Activated CD4-positive, alpha-beta T cell treated with anti-CD3 and anti-CD28 coated beads, Interleukin-2, amount 50 U/mL, for 24 hours (primary cell): Measurements from ENCODE around the gene EYS.
"Not testable (repeated sequence)": the region's sequence is repeated elsewhere in the genome, so short reads cannot be mapped to it uniquely, and the experiment has no call there.

Experiments
- DNase-seq, 2 donors: peaks; one replicate each; pipeline ENCODE4 v3.0.0-alpha.2; 2020; ENCODE audit warnings: low read depth in 1 of 2, low spot score in 1 of 2

The EYS gene

DNA sequence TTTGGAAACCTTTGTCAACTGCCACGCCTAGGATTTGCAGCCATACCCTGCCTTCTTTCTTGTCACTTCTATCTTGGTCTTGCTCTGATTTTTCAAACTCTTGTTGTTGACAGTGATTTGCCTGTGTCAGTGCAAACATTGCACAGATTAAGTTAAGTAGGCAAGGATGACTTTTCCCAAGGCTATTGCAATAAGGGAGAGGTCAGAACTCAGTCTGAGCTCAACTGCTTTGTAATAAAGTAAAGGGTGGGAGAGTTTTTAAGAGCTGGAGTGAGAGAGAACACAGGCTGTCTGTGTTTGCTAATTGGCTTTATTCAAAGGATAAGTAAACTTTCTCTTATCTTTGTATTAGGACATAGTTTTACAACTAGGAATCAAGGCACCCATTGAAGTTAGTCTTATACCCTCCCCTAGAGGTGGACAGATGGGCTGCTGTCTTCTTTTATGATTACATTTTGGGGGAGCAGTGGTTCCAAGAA lies 1622.8 kb downstream of the EYS start:
- no peak for DNase-seq

DNA sequence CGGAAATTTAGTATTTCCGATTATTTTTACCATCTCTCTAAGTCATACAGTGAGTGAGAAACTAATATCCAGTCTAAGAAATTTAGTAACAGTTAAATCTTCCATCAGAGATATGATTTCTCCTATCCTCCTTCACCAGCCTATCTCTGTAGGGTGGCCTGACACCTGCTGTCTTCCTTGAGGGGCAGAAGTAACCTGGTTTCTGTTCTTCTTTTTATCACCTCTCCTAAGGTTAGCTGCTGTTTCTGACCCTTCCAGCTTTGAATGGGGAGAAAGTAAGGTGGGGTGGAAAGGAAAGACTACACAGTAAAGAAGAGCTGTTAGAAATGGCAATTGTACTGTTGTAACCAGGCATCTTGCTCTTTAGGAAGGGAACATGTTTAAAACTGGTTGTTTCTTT lies 1623.8 kb downstream of the EYS start:
- DNase-seq: no peak

DNA sequence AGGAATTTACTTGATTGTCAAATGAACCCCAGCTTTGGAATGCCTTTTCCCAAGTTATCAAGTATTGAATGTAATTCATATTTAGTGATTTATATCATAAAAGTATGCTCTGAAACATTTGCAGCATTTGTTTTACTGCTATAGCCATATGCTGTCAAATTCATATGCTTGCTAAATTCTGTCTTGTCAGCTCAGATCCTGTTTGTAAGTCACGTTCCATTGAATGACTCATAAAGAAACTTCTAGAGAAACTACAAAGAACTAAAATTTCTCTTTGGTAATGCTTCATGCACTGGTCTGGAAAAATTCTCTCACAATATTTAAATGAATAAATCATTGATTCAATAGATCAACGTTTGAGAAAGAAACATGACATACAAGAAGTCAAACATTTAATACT lies 1625.6 kb downstream of the EYS start:
- DNase-seq: no peak

DNA sequence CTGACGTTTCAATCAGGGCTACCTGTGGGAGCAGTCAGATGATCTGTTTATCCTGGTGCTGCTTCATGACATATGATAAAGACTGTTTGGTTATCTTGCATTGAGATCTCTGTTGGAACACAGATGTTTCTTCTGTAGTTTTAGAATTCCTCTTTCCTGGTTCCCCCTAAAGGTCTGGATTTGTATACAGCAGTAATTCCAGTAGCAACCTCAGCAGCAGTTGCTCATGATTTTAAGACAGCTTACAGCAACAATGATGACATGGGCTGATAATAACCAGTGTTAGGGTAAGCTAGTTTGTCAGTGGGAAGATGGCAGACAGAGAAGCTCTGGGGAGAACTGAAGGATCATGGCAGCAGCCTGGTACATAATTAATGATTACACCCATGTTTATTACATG lies 1632.0 kb downstream of the EYS start:
- DNase-seq: no peak

DNA sequence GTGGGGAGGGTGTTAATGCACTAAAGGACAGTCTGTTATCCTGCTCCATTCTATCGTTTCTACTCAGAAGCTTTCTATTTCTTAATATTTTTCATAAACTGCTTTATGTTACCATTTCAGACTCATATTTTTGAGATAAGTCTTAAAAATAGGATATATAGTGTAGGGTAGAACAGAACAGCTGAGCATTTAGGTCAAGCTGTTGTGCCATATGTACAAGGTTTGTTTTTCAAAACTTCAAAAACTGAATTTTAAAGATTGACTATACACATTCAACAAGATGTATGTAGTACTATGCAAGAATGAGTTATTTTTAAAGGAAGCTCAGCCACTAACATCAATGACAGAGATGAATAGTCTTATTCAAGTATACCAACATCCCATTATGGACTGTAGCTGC lies 1634.3 kb downstream of the EYS start:
- no peak for DNase-seq

DNA sequence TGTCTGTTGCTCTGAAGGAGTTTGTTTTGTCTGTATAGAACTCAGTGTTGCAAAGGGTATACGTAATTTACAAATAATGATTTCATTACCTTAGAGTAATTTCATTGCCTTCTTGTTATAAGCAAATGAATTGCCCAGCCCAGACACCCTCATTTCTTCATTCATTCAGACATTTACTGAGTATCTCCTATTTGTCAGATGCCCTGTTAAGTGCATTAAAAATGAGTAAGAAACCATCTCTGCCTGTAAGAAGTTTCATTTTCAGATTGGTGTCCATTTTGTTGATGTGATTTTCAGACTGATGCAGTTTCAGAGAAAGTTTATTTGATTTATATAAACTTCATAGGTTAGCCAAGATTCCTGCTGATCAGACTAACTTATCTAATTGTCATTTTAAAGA lies 1642.1 kb downstream of the EYS start:
- no peak for DNase-seq

DNA sequence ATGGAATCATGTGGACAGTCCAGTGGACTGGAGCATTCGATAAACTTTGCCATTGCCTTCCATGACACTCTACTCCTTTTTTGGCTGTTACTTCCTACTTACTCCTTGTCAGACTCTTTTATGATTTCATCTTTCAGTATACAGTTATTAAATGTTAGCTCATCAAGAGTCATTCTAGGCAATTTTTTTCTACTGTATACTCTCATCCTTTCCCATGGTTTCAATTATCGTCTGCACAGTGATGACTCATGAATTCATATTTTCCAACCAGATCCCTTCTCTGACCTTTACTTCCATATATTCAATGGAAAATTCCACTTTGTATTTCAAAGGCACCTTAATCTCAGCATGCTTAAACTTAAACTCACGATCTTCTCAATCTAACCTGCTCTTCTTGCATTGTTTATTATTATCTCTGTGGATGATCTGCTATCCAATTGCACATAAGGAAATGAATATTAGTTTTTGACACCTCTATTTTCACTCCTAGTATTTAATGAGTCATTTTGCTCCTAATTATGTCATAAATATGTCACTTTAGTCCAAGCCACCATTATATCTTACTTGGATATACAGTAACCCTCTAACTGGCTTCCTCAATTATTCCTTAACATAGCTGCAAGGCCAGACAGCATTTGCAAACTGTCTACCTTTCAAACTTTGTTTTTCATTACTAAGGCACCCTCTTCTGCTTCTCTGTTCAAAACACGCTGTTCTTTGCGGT lies 1643.9 kb downstream of the EYS start:
- no peak for DNase-seq

DNA sequence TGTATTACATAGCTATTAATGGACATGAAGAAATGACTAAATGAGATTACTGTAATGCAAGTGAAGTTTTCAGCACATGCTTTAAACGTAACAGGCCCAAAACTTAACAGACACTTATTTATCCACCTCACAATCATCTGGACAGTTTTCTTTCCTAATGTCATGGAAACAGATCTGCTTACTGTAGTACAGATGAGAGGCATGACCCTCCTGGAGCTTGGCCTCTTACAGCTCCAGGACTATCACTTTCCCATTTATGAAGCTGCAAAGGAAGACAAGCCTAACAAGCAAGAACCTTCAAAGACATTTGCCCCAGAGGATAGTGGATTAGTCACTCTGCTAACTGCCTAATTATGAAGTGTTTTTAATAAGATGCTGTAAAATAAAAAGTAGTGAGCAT lies 1652.2 kb downstream of the EYS start:
- DNase-seq: no peak

DNA sequence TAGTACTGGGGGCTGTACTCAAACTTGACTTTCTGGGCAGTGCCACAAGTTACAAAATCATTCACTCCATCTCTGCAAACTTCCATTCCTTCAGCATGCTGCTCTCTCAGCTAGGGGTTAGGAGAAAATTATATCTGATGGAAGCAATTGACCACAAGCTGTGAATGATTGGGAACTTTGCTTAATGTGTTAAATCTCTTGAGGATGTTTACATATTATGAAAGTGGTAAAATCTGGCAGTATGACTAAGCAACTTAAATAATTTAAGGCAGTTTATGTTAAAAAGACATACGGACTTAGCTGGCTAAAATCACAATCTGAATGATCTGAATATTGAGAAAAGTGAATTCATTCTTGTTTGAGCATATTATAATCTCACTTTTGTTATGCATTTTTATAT lies 1656.4 kb downstream of the EYS start:
- no peak for DNase-seq

DNA sequence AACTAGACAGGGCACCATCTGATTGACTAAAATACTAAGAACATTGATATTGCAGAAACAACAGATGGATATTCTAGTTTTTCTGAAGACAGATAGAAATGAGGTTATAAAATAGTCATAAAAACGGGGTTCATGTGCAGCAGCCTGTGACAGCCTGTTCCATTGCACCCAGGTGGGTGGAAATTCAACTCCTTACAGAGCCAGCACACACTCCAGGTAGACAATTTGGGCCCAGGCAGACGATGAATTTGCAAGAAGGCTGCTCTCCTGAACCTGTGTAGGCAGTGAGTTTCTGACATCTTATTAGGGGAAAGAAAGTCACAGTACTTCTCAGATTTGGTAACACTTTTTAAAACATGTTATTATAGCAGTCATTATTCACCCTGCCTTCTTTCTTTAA lies 1657.3 kb downstream of the EYS start:
- DNase-seq: no peak

DNA sequence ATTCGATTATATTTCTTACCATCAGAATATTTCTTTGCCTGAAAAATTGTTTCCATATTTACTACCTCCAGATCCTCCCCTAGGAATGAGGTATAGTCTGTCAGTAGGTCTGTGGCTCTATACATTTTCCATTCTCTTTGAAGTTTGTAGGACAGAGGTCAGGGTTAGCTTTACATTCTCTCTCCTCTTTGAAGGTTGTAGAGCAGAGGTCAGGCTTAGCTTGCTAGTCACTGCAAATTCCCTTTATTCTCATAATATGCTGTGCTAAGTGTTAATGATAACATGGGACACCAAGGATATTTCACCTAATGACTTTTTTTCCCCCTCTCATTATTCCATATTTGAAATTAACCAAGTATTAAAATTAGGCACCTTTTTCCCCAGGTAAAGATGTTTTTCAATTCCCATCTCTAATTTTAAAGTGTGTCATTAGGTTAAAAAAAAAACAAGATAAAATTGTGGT lies 1660.2 kb downstream of the EYS start:
- no peak for DNase-seq

DNA sequence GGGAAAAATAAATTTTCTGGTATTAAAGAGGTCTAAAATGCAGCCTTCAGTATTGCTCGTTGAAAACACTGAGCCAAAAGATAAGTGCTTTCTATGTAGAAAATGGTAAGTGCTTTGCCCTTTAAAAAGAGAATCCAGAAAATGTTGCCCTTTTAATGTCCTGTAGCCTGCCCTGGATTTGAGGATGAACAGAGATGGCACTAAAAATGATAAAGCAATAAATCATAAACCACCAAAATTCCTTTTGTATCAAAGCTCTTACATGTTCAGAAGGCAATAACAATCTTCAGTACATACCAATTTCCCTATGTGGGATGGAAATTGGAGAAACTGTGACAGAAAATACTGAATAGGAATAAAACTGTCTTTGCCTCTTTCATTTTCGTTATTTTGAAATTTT lies 1665.7 kb downstream of the EYS start:
- no peak for DNase-seq

DNA sequence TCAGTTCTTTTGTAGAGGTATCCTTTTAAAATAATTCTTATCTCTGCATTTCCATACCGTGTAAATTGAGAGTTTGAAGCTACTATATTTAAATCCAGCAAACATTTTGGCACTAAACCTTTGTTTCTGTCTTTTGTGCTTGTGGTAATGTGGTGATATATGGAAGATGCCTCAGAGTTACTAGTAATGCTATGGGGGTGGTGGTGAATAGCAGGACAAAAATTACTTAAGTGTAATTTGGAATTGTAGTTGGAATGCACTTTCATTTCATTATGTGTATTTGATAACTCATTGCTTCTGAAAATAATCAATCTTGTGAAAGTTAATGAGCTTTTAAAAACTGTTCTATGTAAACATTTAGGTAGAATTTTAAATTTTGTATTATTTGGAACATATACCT lies 1666.9 kb downstream of the EYS start:
- no peak for DNase-seq

DNA sequence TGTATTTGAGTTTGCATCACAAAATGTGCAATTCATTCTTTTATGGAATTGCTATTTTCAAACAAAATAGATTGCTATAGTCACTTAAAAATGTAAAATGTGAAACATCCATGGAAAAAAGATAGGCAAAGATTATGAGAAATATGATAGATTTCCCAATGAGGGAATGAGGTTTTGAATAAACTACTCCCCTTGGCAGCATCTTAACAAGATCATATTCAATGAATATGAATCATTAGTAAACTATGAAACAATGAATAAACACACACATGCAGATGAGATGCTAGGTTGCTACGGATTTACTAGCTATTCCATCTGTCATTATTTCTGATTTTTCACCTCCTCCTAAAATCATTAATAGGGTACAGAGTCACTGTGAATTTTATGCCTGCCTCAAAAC lies 1669.6 kb downstream of the EYS start:
- DNase-seq: no peak

DNA sequence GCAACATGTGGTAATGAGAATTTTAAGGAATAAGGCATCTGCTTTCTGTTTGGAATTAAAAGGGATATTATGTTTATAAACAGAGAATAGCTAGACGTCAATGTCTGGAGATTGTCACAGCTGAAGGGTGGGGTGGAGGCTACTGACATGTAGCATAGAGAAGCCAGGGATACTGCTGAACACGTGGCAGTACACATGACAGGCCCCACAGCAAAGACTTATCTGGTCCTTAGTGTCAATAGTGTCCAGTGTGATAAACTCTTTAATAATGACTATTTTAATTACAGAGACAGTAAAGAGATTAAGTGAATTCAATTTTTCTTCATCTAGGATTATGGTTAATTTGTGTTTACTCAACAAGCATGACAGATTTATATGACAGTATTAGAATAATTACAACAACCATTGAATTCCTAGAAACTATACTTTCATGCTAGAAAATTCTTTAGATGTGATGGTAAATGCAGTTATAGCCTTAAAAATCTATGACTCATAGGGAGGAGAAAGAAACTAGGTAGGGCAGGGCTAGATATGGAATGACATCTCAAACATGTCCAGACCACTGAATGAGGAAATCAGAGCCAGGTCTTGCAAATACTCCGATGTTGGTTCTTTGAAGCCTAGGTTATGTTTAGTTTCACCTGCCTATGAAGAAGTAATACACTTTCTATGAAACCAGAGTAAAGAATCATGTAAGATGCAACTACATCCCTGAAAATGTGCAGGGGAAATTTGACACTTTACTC lies 1671.9 kb downstream of the EYS start:
- no peak for DNase-seq

DNA sequence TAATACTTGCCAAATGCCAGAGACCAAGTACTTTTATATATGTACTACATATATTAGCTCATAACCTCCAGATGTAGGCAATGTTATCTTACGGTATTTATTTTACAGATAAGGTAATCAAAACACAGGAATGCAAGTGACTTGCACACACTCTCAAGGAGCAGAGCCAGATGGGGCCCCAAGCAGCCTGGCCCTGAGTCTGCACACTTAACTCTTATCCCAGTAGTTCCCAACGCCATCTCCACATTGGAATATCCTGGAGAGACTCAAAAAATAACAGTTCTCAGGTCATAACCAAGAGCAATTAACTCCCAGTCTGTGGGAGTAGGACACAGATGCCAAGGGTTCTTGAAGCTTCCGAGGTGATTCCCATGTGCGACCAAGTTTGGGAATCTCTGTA lies 1672.7 kb downstream of the EYS start:
- DNase-seq: no peak

DNA sequence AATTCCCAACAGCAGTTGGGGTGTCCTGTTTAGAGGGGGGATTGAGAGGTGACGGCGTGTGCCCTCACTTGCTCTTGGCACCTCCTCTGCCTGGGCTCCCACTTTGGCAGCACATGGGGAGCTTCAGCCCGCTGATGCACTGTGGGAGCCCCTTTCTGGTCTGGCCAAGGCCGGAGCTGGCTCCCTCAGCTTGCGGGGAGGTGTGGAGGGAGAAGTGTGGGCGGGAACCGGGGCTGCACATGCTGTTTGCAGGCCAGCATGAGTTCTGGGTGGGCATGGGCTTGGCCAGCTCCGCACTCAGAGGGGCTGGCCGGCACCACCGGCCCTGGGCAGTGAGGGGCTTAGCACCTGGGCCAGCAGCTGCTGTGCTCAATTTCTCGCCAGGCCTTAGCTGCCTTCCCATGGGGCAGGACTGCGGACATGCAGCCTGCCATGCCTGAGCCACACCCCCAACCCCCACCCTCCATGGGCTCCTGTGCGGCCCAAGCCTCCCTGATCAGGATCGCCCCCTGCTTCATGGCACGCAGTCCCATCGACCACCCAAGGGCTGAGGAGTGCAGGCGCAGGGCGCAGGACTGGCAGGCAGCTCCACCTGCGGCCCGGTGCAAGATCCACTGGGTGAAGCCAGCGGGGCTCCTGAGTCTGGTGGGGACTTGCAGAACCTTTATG lies 1675.9 kb downstream of the EYS start:
- not testable (repeated sequence) for DNase-seq

DNA sequence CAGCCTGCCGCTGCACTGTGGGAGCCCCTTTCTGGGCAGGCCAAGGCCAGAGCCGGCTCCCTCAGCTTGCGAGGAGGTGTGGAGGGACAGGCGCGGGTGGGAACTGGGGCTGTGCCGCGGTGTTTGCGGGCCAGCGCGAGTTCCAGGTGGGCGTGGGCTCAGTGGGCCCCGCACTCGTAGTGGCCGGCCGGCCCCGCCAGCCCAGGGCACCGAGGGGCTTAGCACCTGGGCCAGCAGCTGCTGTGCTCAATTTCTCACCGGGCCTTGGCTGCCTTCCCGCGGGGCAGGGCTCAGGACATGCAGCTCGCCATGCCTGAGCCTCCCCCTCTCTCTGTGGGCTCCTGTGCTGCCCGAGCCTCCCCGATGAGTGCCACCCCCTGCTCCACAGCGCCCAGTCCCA lies 1683.3 kb downstream of the EYS start:
- DNase-seq: no peak

DNA sequence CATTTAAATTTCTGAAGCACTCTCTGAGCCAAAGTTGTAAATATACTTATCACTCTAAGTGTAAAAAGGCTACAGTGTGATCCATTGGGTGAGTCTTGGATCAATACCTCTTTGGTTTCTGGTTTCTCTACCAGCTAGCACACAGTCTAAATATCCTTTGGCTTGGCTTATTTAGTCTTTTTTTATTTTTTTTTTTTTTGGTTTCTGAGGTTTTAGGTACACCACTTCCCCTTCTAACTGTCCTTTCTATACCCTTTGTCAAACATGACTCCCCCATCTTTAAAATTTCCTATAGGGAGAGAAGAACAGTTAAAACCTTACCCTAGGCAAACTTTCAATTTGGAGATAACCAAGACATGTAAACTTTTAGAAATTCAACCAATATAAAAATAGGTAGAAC lies 1692.4 kb downstream of the EYS start:
- DNase-seq: no peak

DNA sequence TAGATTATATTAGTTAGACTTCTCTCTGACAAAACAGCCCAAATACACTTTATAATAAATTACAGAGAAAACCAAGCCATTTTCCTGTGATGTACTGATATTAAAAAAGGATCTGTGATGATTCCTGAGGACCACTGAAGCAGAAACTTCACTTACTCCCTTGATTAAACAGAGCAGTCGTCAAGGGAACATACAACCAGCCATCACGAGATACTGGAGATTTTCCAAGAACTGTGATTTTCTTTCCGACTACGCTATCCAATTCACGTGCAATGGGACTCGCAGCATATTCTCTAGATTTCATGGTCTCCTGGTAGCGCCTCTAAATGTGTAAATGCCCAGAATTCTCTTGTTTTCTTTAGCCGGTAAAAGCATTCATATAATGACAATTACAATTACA lies 1694.0 kb downstream of the EYS start:
- DNase-seq: no peak

DNA sequence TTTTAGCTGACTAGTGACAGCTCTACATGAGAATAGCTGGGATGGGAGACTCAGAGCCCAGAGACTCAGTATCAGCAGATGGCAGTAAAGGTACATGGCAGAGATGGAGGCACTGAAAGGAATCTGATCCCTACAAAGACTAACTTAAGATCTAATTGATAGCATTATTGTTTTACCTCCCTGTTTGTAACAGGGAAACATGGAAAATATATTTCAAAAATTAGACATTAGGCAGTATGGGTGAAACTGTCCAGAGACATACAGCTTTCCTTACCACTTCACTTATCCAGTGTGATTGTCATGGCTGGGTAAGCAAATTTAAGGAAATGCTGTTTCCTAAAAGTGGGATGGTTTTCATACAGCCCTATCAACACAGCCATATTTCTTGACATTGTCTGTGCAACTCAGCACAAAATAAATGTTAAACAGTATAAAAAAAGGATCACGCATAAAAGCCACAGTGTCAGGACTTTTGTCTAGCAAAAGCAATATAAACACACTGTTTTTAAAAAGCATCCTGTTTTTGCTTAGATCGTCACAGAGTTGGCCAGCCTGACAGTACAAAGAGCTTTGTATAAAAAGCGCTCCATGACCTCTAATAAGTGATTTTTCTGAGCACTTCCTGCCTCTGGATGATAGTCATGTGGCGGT lies 1694.5 kb downstream of the EYS start:
- no peak for DNase-seq

DNA sequence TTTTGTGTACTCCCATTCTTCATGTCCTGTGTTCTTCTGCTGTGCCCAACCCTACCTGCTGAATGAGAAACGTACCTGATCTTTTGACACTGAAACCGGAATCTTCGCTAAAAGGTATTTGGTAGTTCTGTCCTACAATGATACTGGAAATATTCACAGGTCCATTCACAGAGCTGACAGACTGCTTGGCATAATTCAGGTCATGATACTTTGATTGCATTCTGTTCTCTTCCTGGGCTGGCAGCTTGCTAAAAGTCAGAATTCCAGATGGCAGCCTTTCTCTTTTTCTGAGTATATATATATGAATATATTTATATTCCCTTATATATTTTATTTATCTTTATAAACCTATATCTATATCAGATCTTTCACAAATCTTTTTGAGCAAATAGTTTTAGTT lies 1696.4 kb downstream of the EYS start:
- no peak for DNase-seq
